Measurements from ENCODE around the gene C1QTNF8.

The C1QTNF8 gene

DNA sequence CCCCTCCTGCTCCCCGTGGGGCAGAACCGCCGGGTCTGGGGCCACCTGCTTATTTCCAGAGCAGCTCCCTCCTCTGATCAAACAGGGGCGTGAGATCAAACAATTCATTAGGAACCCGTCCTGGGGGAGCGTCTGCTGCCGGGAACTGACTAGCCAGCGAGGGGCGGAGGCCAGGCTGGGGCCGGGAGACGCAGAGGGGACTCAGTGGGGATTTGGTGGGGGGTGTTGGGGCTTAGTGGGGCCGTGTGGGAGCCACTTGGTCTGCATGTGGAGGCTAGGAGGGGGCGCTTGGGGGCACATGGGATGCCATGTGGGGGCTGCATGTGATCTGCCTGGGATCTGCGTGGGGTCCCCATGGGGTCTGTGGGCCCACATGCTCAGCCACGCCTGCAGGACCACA, 36.4 kb upstream of the C1QTNF8 start:
- Histone ChIP-seq H2AFZ (ENCODE audit: low read depth, low read length) (no peak overlapping the region), H3K36me3 (ENCODE audit: insufficient read depth, low read length) (no peaks in the 10 kb centered on the region), H3K27ac (ENCODE audit: low read length) (no peak overlapping the region), H3K9ac (ENCODE audit: low read depth, low read length) (no peak overlapping the region), H3K79me2 (ENCODE audit: insufficient read depth, low read length) (no peaks in the 10 kb centered on the region), H3K4me3 (ENCODE audit: low read depth in 1 of 2, low read length in 2 of 2) (no peak overlapping the region), H3K4me1 (ENCODE audit: insufficient read depth, low read length) (no peaks in the 10 kb centered on the region), H3K9me3 (ENCODE audit: insufficient read depth, low read length, severe bottlenecking) (no peaks in the 10 kb centered on the region), H3K27me3 (ENCODE audit: insufficient read depth, low read length, poor library complexity) (no peaks in the 10 kb centered on the region), H3K4me2 (ENCODE audit: insufficient read depth, low read length) (no peak overlapping the region), H4K20me1 (ENCODE audit: insufficient read depth, low read length) (no peaks in the 10 kb centered on the region)
- TF ChIP-seq CTCF (IDR thresholded peaks at IDR 0.05; ENCODE audit: borderline replicate concordance, extremely low read depth, low read length, poor library complexity, severe bottlenecking): no peak
- TF ChIP-seq EZH2 (IDR thresholded peaks at IDR 0.05; ENCODE audit: borderline replicate concordance, low read depth, low read length, severe bottlenecking): no peak
- ATAC-seq (ENCODE audit: insufficient read depth, low read depth): no peak
- DNase-seq: no peak

DNA sequence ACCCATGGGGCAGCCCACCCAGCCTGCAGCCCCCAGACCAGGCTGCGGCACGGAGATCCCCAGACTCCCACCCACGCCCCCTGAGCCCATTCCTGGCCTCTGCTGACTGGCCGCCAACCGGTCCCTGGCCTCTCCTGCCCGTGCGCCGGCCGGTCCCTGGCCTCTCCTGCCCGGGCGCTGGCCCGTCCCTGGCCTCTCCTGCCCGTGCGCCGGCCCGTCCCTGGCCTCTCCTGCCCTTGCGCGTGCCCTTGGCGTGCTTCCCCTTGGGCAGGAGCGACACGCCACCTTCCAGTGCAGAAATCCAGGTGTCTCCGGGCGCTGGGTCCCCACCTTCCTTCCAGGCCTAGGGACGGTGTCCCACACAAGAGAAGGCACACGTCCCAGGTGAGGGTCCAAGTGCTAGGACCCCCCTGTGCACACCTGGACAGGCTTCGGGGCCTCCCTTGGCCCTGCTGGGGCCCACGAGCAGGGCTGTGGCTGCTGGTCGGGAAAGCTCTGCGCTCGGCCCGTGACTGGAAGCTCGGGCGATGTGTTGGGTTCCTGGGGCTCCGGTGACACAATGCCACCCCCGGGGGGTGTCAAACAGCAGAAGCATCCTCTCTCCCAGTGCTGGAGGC, 35.4 kb upstream of the C1QTNF8 start:
- Histone ChIP-seq H4K20me1 (ENCODE audit: insufficient read depth, low read length) (no peaks in the 10 kb centered on the region), H3K4me2 (ENCODE audit: insufficient read depth, low read length) (no peak overlapping the region), H3K4me3 (ENCODE audit: low read depth in 1 of 2, low read length in 2 of 2) (no peak overlapping the region), H3K9ac (ENCODE audit: low read depth, low read length) (no peak overlapping the region), H3K27me3 (ENCODE audit: insufficient read depth, low read length, poor library complexity) (no peaks in the 10 kb centered on the region), H3K27ac (ENCODE audit: low read length) (no peak overlapping the region), H3K79me2 (ENCODE audit: insufficient read depth, low read length) (no peaks in the 10 kb centered on the region), H3K9me3 (ENCODE audit: insufficient read depth, low read length, severe bottlenecking) (no peaks in the 10 kb centered on the region), H2AFZ (ENCODE audit: low read depth, low read length) (no peak overlapping the region), H3K4me1 (ENCODE audit: insufficient read depth, low read length) (no peaks in the 10 kb centered on the region), H3K36me3 (ENCODE audit: insufficient read depth, low read length) (no peaks in the 10 kb centered on the region)
- no peak for ATAC-seq (ENCODE audit: insufficient read depth, low read depth)
- TF ChIP-seq CTCF (IDR thresholded peaks at IDR 0.05; ENCODE audit: borderline replicate concordance, extremely low read depth, low read length, poor library complexity, severe bottlenecking) (no peak), EZH2 (IDR thresholded peaks at IDR 0.05; ENCODE audit: borderline replicate concordance, low read depth, low read length, severe bottlenecking) (no peak)
- DNase-seq: no peak

DNA sequence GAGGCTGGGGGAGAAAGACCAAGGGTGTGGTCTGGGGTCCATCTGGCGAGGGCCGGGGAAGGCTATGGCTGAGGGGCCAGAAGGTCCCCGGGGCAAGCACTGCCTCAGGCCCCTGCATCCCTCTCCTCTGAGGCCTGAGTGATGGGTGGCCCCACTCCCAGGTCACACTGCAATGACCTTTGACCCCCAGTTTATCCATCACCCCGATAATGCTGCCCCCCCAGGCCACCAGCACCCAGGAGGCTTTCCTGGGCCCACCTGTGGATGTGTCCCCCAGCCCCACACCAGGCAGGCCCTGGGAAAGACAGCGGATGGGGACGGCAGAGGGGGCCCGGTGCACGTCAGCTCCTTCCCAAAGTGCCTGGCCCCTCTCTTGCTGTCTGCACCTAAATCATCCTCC, 34.3 kb upstream of the C1QTNF8 start:
- Histone ChIP-seq H3K4me2 (ENCODE audit: insufficient read depth, low read length) (no peak overlapping the region), H3K9ac (ENCODE audit: low read depth, low read length) (no peak overlapping the region), H3K27ac (ENCODE audit: low read length) (no peak overlapping the region), H3K4me3 (ENCODE audit: low read depth in 1 of 2, low read length in 2 of 2) (no peak overlapping the region), H3K9me3 (ENCODE audit: insufficient read depth, low read length, severe bottlenecking) (no peaks in the 10 kb centered on the region), H3K36me3 (ENCODE audit: insufficient read depth, low read length) (no peaks in the 10 kb centered on the region), H2AFZ (ENCODE audit: low read depth, low read length) (no peak overlapping the region), H3K79me2 (ENCODE audit: insufficient read depth, low read length) (no peaks in the 10 kb centered on the region), H3K27me3 (ENCODE audit: insufficient read depth, low read length, poor library complexity) (no peaks in the 10 kb centered on the region), H4K20me1 (ENCODE audit: insufficient read depth, low read length) (no peaks in the 10 kb centered on the region), H3K4me1 (ENCODE audit: insufficient read depth, low read length) (no peaks in the 10 kb centered on the region)
- DNase-seq (no peak), ATAC-seq (ENCODE audit: insufficient read depth, low read depth) (no peak)
- TF ChIP-seq EZH2 (IDR thresholded peaks at IDR 0.05; ENCODE audit: borderline replicate concordance, low read depth, low read length, severe bottlenecking) (no peak), CTCF (IDR thresholded peaks at IDR 0.05; ENCODE audit: borderline replicate concordance, extremely low read depth, low read length, poor library complexity, severe bottlenecking) (no peak)

All from DND-41 (cell line).